Effector memory CD4-positive, alpha-beta T cell (primary cell): Measurements from ENCODE around the gene SH3BP2.
"Not testable (repeated sequence)": the region's sequence is repeated elsewhere in the genome, so short reads cannot be mapped to it uniquely, and the experiment has no call there.

Experiments used
- DNase-seq, 3 donors: peaks; one replicate each; pipeline ENCODE4 v3.0.0-alpha.2; 2020
- H3K27ac ChIP-seq: 2 replicates; pipeline ENCODE4 v1.7.0; 2013; ENCODE audit warnings: mild to moderate bottlenecking, low read length, moderate library complexity; ENCODE audit not compliant: insufficient read depth, poor library complexity, severe bottlenecking
- H3K27me3 ChIP-seq: replicated peaks from 2 replicates; pipeline ENCODE4 v1.7.0; 2013; ENCODE audit warnings: mild to moderate bottlenecking, low read length; ENCODE audit not compliant: insufficient read depth, control insufficient read depth, poor library complexity, severe bottlenecking
- H3K36me3 ChIP-seq: 2 replicates; pipeline ENCODE4 v1.7.0; 2013; ENCODE audit warnings: mild to moderate bottlenecking, low read length, moderate library complexity; ENCODE audit not compliant: control insufficient read depth, insufficient read depth
- H3K4me1 ChIP-seq: 2 replicates; pipeline ENCODE4 v1.7.0; 2013; ENCODE audit warnings: low read length, mild to moderate bottlenecking; ENCODE audit not compliant: control insufficient read depth, insufficient read depth, poor library complexity, severe bottlenecking
- H3K4me3 ChIP-seq: 2 replicates; pipeline ENCODE4 v1.7.0; 2013; ENCODE audit warnings: low read length, low read depth, mild to moderate bottlenecking; ENCODE audit not compliant: insufficient read depth, poor library complexity, severe bottlenecking
- H3K9me3 ChIP-seq: 2 replicates; pipeline ENCODE4 v1.7.0; 2013; ENCODE audit warnings: mild to moderate bottlenecking, low read length, moderate library complexity; ENCODE audit not compliant: control insufficient read depth

The SH3BP2 gene

DNA sequence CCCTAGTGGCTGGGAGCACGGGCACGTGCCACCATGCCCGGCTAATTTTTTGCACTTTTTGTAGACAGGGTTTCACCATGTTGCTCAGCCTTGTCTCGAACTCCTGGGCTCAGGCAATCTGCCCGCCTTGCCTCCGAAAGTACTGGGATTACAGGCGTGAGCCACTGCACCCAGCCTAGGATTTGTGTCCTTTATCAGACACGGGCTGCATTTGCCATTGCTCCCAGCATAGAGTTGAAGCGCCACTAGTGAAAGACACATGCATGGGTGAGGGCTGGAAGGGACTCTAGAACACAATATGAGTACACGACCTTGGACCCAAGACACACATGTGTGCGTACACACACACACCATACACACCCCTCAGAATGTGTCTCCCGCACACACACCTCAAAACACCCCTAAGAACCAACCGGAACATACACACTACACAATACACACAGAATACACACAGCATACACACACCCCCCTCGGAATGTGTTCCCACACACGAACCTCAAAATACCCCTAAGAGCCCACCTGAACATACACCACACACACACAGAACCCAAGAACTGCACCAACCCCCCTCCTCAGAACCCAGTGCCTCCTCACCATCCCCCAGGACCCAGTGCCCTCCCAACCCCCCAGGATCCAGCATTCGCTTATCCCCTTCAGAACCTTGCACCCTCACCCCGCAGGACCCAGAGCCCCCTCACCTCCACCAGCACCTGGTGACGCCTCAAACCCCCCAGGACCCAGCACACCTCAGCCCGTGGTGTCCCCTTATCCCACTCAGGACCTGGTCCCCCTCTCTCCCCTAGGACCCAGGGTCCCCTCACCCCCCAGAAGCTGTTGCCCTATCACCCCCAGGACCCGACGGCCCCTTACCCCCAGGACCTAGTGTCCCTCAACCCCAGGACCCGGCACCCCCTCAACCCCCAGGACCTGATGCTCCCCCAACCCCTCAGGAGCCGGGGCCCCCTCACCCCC lies 37.8 kb upstream of the SH3BP2 start:
- peaks cover 14% of the 10 kb centered on the region for H3K4me1 ChIP-seq
- DNase-seq: no peak
- no peaks in the 10 kb centered on the region for H3K9me3 ChIP-seq
- no peaks in the 10 kb centered on the region for H3K27me3 ChIP-seq
- H3K27ac ChIP-seq: peak overlapping the region; percentile 82
- H3K36me3 ChIP-seq: peaks cover 6% of the 10 kb centered on the region
- peak overlapping the region; percentile 77 for H3K4me3 ChIP-seq

GRCh38 chr4:2755821-2756690 lies 36.8 kb upstream of the SH3BP2 start, which contains the start of gene TNIP2:
TSS of gene TNIP2 (minus strand) at chr4:2756336. CDS start at chr4:2756289, 47 bp downstream.
- no peaks in the 10 kb centered on the region for H3K9me3 ChIP-seq
- H3K4me1 ChIP-seq: peaks cover 14% of the 10 kb centered on the region
- H3K36me3 ChIP-seq: peaks cover 6% of the 10 kb centered on the region
- peak within 1 kb of the TSS; percentile 82 for H3K27ac ChIP-seq
- DNase-seq: peak; percentile 67 to 74 (median 71)
- peak within 1 kb of the TSS; percentile 77 for H3K4me3 ChIP-seq
- no peaks in the 10 kb centered on the region for H3K27me3 ChIP-seq

DNA sequence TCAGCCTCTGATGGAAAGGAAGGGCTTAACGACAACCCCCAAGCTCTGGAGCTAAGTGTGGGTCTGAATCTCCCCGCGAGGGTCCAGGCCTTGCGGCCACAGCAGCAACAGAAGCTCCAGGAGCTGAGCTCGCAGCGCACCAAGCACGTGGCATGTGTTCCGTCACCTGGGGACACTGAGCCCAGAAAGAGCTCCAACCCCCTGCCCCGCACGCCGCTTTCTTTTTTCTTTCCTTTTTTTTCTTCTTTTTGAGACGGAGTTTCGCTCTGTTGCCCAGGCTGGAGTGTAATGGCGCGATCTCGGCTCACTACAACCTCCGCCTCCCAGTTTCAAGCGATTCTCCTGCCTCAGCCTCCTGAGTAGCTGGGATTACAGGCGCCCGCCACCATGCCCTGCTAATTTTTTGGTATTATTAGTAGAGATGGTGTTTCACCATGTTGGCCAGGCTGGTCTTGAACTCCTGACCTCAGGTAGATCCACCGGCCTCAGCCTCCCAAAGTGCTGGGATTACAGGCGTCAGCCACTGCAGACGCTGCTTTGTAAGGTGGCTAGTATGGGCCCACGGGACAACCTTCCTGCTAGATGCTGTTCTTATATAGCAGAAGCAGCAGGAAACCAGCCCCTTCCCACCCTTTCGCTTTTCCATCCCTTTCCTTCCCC lies 36.1 kb upstream of the SH3BP2 start:
- H3K27ac ChIP-seq: no peak overlapping the region
- no peaks in the 10 kb centered on the region for H3K9me3 ChIP-seq
- peaks cover 6% of the 10 kb centered on the region for H3K36me3 ChIP-seq
- DNase-seq: no peak
- no peaks in the 10 kb centered on the region for H3K27me3 ChIP-seq
- peaks cover 14% of the 10 kb centered on the region for H3K4me1 ChIP-seq
- H3K4me3 ChIP-seq: peak overlapping the region; percentile 38

DNA sequence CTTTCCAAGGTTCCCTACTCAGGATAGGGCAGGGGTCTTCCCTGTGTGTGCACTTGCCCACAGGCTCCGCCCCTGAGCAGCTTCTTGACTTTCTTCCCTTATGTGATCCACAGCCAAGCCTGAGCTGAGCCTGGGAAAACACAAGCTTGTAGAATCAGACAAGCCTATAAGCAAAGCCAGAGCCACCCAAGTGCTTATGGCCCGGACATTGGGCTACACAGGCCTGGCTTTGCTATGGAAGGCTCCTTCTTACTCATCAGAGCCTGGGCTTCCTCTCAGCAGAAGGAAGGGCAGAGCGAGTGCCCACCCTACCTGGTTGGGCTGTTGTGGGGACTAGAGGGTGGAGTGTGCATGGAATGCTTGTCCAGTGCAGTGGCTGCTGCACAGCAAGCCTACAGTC lies 35.5 kb upstream of the SH3BP2 start:
- peaks cover 14% of the 10 kb centered on the region for H3K4me1 ChIP-seq
- no peak overlapping the region for H3K27ac ChIP-seq
- no peaks in the 10 kb centered on the region for H3K27me3 ChIP-seq
- no peaks in the 10 kb centered on the region for H3K9me3 ChIP-seq
- no peak for DNase-seq
- H3K36me3 ChIP-seq: peaks cover 5% of the 10 kb centered on the region
- no peak overlapping the region for H3K4me3 ChIP-seq

DNA sequence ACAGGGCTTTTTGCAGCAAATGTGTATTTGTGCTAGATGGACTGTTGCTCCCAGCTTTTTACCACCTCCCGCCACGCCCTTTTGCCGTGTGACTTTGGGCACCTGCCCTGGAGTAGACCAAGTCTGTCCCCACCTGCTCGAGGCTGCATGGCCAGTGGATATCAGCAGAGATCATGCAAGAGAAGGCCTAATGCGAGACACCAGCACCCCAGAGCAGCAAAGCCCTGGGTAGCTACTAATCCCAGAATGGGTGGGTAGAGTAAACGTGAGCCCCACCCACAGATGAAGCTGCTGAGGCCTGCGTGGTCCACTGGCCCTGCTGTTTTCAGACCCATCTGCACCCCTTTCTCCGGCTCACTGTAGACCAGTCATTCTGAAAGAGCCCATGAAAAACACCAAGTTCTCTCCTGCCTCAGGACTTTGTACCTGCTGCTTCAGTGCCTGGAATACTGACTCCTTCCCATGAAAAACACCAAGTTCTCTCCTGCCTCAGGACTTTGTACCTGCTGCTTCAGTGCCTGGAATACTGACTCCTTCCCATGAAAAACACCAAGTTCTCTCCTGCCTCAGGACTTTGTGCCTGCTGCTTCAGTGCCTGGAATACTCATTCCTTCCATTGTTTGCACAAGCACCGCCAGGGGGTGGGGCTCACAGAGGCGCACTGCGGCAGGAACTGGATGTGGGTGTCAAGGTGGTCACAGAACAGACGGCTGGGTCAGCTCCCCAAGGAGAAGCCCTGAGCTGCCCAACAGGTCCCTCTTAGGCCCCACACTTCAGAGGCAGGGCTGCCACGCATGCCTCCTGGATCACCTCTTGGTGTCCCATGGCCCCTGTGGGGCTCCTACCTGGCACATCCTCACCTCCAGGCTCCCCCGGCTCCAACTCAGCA lies 31.6 kb upstream of the SH3BP2 start:
- Histone ChIP-seq H3K36me3 (no peaks in the 10 kb centered on the region), H3K4me1 (peaks cover 4% of the 10 kb centered on the region), H3K27me3 (no peaks in the 10 kb centered on the region), H3K4me3 (no peak overlapping the region), H3K9me3 (no peaks in the 10 kb centered on the region), H3K27ac (no peak overlapping the region)
- DNase-seq: no peak

DNA sequence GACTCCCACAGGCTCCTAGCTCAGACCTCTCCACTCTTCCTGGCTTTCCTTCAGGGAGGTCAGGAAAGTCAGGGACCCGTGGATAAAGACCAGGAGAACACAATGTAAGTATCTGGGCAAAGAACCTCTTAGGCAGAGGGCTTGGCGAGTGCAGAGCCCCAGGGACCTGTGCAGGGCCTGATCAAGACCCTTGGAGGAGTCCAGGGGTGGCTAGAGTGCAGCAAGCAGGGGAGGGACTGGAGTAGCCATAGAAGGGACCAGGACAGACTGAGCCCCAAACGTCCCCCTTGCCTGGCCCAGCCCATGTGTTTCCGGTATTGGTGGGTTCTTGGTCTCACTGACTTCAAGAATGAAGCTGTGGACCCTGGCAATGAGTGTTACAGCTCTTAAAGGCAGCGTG lies 30.8 kb upstream of the SH3BP2 start:
- no peaks in the 10 kb centered on the region for H3K36me3 ChIP-seq
- DNase-seq: no peak
- H3K27ac ChIP-seq: no peak overlapping the region
- no peaks in the 10 kb centered on the region for H3K27me3 ChIP-seq
- no peaks in the 10 kb centered on the region for H3K4me1 ChIP-seq
- H3K9me3 ChIP-seq: no peaks in the 10 kb centered on the region
- H3K4me3 ChIP-seq: no peak overlapping the region

DNA sequence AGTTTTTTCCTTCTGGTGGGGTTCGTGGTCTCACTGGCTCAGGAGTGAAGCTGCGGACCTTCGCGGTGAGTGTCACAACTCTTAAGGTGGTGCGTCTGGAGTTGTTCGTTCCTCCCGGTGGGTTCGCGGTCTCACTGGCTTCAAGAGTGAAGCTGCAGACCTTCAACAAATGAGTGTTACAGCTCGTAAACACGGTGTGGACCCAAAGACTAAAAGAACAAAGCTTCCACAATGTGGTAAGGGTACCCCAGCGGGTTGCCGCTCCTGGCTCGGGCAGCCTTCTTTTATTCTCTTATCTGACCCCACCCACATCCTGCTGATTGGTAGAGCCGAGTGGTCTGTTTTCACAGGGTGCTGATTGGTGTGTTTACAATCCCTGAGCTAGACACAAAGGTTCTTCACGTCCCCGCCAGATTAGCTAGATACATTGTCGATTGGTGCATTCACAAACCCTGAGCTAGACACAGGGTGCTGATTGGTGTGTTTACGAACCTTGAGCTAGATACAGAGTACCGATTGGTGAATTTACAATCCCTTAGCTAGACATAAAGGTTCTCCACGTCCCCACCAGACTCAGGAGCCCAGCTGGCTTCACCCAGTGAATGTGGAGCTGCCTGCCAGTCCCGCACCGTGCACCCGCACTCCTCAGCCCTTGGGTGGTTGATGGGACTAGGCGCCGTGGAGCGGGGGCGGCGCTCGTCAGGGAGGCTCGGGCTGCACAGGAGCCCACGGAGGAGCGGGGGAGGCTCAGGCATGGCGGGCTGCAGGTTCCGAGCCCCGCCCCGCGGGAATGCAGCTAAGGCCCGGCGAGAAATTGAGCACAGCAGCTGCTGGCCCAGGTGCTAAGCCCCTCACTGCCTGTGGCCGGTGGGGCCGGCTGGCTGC lies 30.2 kb upstream of the SH3BP2 start:
- not testable (repeated sequence) for H3K4me3 ChIP-seq, H3K27ac ChIP-seq, H3K36me3 ChIP-seq, H3K27me3 ChIP-seq, DNase-seq, H3K9me3 ChIP-seq, H3K4me1 ChIP-seq

DNA sequence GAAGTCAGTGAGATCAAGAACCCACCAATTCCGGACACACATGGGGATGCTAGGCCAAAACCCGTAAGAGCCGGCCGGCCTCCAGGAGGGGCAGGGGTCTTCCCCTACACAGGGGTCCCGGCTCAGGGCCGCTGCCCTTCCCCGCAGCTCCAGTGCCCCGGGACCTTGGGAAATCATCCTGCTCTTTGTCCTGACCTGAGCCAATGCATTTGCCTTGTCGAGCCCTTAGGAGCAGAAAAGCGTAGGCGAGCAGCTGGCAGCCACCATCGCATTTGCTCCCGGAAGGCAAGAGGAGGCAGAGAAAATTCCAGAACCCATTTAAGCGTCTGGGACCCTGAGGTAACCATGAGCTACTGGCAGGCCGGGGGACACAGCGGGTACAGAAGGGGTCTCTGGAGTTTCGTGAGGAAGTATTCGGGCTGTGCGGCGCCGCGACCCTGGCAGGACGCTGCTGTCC lies 29.3 kb upstream of the SH3BP2 start:
- Histone ChIP-seq H3K9me3 (no peaks in the 10 kb centered on the region), H3K4me3 (peak overlapping the region; percentile 39), H3K36me3 (no peaks in the 10 kb centered on the region), H3K27me3 (no peaks in the 10 kb centered on the region), H3K27ac (no peak overlapping the region), H3K4me1 (no peaks in the 10 kb centered on the region)
- no peak for DNase-seq
